ENCODE measurements around the gene CCDC124. TPM values are rescaled to one million over a fixed set of nuclear protein-coding genes. Genes with fewer than 3 reads are reported as not detected.
"Not testable (repeated sequence)": the region's sequence is repeated elsewhere in the genome, so short reads cannot be mapped to it uniquely, and the experiment has no call there.

The CCDC124 gene
- total RNA-seq, 2 experiments from 2014 or later = 182 to 184 TPM

- ChIA-PET POLR2A (interaction anchor here (0.7 kb wide), 1 partner anchor 110 kb away, joined by 3 read pairs; no protein-coding TSS in a partner anchor), CTCF (interaction anchor here (1.4 kb wide), 1 partner anchor 28 kb away, joined by 5 read pairs; no protein-coding TSS in a partner anchor)
These were observed 36.4 kb downstream of the CCDC124 start for GRCh38 chr19:17969096-17969792.

GRCh38 chr19:17972230-17972629 is 39.4 kb downstream of the CCDC124 start:
- ChIA-PET CTCF (no interaction called here), POLR2A (no interaction called here)

- CTCF ChIA-PET = interaction anchor here (0.6 to 0.7 kb wide), 2 partner anchors 23 to 263 kb away, joined by 3 to 4 read pairs; no protein-coding TSS in a partner anchor
These were observed 40.9 kb downstream of the CCDC124 start for GRCh38 chr19:17973759-17974158.

GRCh38 chr19:17974551-17974950 is 41.7 kb downstream of the CCDC124 start:
- ChIA-PET CTCF (no interaction called here), POLR2A (no interaction called here)

More at GRCh38 chr19:17973759-17974158, 40.9 kb downstream of the CCDC124 start:
- POLR2A ChIA-PET = no interaction called here

DNA sequence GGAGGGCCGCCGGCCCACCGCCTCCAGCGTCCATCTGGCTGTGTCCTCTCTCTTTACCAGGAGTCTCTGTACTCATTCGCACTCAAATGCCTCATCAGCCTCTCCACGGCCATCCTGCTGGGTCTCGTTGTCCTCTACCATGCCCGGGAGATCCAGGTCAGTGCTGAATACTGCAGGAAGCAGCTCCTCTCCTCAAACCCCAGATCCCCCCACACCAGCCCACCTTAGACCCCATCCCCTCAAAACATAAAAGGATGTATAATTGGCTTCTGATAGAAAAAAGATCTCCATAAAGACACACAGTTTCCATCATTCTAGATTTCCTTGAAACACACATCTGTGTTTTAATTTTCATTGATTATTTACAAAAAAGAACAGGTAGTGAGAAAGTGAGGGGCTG is 42.2 kb downstream of the CCDC124 start:
- CTCF ChIA-PET = no interaction called here
- POLR2A ChIA-PET = no interaction called here

GRCh38 chr19:17977021-17977420 is 44.2 kb downstream of the CCDC124 start:
- ChIA-PET POLR2A (no interaction called here), CTCF (no interaction called here)

DNA sequence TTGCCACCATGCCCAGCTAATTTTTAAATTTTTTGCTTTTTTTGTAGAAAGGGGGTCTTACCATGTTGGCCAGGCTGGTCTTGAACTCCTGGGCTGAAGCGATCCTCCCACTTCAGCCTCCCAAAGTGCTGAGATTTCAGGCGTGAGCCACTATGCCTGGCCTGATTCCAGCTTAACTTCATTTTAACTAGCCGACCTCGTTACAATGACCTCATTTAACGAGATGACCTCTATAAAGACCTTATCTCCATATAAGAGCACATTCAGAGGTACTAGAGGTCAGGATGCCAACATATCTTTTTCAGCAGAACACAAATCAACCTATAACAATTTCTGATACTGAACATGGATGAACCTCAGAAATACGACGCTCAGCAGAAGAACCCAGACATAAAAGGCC is 44.7 kb downstream of the CCDC124 start:
- ChIA-PET POLR2A (no interaction called here), CTCF (no interaction called here)

GRCh38 chr19:17981611-17982010 is 48.8 kb downstream of the CCDC124 start:
- ChIA-PET CTCF (no interaction called here), POLR2A (no interaction called here)

- CTCF ChIA-PET = no interaction called here
- POLR2A ChIA-PET = no interaction called here
These were observed 49.6 kb downstream of the CCDC124 start for GRCh38 chr19:17982430-17982829.

GRCh38 chr19:17985037-17985818 is 52.4 kb downstream of the CCDC124 start:
- ChIA-PET CTCF (interaction anchor here (1.1 to 2.1 kb wide), 2 partner anchors 12 to 47 kb away, joined by 3 to 10 read pairs; no protein-coding TSS in a partner anchor), POLR2A (no interaction called here)

DNA sequence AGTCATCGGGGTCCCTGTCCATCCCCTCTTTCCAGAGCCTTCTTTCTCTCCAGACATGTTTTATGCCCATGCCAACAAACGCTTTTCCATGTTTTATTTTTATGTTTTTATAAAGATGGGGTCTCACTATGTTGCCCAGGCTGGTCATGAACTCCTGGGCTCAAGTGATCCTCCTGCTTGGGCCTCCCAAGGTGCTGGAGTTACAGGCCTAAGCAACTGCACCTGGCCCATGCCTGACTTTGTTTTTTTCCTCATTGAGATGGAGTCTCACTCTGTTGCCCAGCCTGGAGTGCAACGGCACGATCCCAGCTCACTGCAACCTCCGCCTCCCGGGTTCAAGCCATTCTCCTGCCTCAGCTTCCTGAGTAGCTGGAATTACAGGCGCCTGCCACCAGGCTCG is 53.8 kb downstream of the CCDC124 start:
- POLR2A ChIA-PET = not testable (repeated sequence)
- CTCF ChIA-PET = interaction anchor here (1.1 kb wide), 1 partner anchor 48 kb away, joined by 3 read pairs; no protein-coding TSS in a partner anchor

DNA sequence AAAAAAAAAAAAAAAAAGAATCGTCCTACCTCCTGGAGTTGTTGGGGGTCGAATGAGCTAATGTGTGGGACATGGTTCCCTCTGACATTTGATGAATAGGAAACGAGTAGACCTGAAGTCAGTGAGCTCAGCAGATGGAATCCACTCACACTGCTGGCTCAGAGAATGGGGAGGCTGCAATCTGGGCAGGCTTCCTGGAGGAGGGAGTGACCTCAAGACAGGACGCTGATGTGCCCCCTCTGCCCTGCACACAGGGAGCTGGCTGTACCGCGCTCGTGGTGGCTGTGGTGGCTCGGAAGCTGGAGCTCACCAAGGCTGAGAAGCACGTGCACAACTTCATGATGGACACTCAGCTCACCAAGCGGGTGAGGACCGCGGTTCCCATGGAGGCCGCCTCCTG is 55.3 kb downstream of the CCDC124 start:
- POLR2A ChIA-PET = no interaction called here
- CTCF ChIA-PET = interaction anchor here (1.4 kb wide), 1 partner anchor 50 kb away, joined by 3 read pairs; no protein-coding TSS in a partner anchor

- ChIA-PET CTCF (no interaction called here), POLR2A (interaction anchor here (0.5 kb wide), 2 partner anchors 31 to 1253 kb away, joined by 4 to 7 read pairs; no protein-coding TSS in a partner anchor)
These were observed 56.7 kb downstream of the CCDC124 start for GRCh38 chr19:17989425-17990094.

DNA sequence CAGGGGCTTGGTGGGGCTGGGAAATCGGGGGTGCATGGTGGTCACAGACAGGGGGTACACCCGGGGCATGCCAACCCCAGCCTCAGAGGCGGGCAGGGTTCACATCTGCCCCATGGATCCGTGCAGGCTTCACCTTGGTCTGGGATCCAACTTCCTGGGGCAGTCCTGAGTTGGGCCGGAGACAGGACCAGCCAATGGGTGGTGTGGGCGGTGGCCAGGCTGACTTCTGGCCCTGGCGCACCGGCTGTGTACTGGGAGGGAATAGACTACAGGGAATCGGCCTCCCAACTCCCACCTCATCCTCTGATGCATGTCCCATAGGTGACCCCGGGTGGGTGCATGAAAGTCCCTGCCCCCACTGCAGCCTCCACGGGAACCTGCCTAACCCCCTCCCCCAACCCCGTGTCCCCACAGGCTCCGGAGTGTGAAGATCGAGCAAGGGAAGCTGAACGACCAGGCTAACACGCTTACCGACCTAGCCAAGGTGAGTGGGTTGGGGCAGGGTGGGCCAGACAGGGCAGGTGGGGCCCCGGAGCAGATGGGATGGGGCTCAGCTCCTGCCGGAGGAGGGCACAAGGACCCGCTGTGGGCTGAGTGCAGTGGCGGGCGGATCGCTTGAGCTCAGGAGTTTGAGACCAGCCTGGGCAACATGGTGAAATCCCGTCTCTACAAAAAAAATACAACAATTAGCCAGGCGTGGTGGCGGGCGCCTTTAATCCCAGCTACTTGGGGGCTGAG is 60.4 kb downstream of the CCDC124 start:
- POLR2A ChIA-PET = no interaction called here
- CTCF ChIA-PET = interaction anchor here (2.9 to 11.8 kb wide), 2 partner anchors 53 to 55 kb away, joined by 8 to 284 read pairs; partner anchors contain the start of gene CCDC124

Other genes starting within 250 kb of the CCDC124 start
- gene UNC13A, start 244.7 kb upstream of the CCDC124 start, total RNA-seq = under 1 TPM in 1 of 2 experiments, not detected in 1; 0.02 TPM
- 10 to 100 TPM; 59.1 to 69.5 TPM for gene MAP1S, start 213.5 kb upstream of the CCDC124 start, total RNA-seq
- 10 to 100 TPM; 36.9 to 38.5 TPM for gene FCHO1, start 181.5 kb upstream of the CCDC124 start, total RNA-seq
- not detected for gene B3GNT3, start 137.9 kb upstream of the CCDC124 start, total RNA-seq
- 1 to 10 TPM; 1.9 to 2.1 TPM for gene INSL3, start 111.5 kb upstream of the CCDC124 start, total RNA-seq
- 100 to 1,000 TPM; 123 to 125 TPM for gene JAK3, start 85.0 kb upstream of the CCDC124 start, total RNA-seq
- 1,000 to 10,000 TPM; 3,083 to 3,091 TPM for gene RPL18A, start 73.1 kb upstream of the CCDC124 start, total RNA-seq
- 1 to 10 TPM; 1.0 to 1.4 TPM for gene SLC5A5, start 61.1 kb upstream of the CCDC124 start, total RNA-seq
- under 1 TPM in 1 of 2 experiments, not detected in 1; 0.15 TPM for gene KCNN1, start 34.1 kb downstream of the CCDC124 start, total RNA-seq
- gene ARRDC2, start 75.2 kb downstream of the CCDC124 start, total RNA-seq = 10 to 100 TPM; 24.7 to 26.5 TPM
- 10 to 100 TPM; 18.7 to 22.0 TPM for gene IL12RB1, start 153.9 kb downstream of the CCDC124 start, total RNA-seq
- 10 to 100 TPM; 15.5 to 16.2 TPM for gene MAST3, start 164.8 kb downstream of the CCDC124 start, total RNA-seq
- gene PIK3R2, start 220.1 kb downstream of the CCDC124 start, total RNA-seq = 10 to 100 TPM; 18.6 to 19.5 TPM
- gene IFI30, start 240.8 kb downstream of the CCDC124 start, total RNA-seq = 10 to 100 TPM; 22.5 to 24.6 TPM